GM19324 (cell line): ENCODE measurements around the gene RNF224.

Experiments used
- ATAC-seq: cut with Tn5 transposase; IDR thresholded peaks from one replicate; pipeline ENCODE4 v1.9.1; 2021; ENCODE audit warnings: mild to moderate bottlenecking, moderate library complexity; ENCODE audit not compliant: unreplicated experiment, low FRiP score

The RNF224 gene

GRCh38 chr9:137269231-137269772 lies 42.0 kb downstream of the RNF224 start:
- ATAC-seq = peak; percentile 54

- ATAC-seq = no peak
Observed at GRCh38 chr9:137270929-137271695, 43.8 kb downstream of the RNF224 start.

GRCh38 chr9:137271696-137272076 lies 44.4 kb downstream of the RNF224 start:
- no peak for ATAC-seq

GRCh38 chr9:137272241-137273094 lies 45.2 kb downstream of the RNF224 start:
- ATAC-seq = no peak

GRCh38 chr9:137273095-137273490 lies 45.8 kb downstream of the RNF224 start:
- no peak for ATAC-seq

- ATAC-seq = no peak
Observed at GRCh38 chr9:137273611-137274320, 46.5 kb downstream of the RNF224 start.

- no peak for ATAC-seq
Observed at GRCh38 chr9:137275203-137275587, 47.9 kb downstream of the RNF224 start.

- ATAC-seq = no peak
Observed at GRCh38 chr9:137275588-137276472, 48.5 kb downstream of the RNF224 start.

- no peak for ATAC-seq
Observed at GRCh38 chr9:137276473-137277328, 49.4 kb downstream of the RNF224 start.

GRCh38 chr9:137277329-137278041 lies 50.2 kb downstream of the RNF224 start, which contains the start of gene TOR4A:
Gene TOR4A, plus strand, starts transcription at chr9:137277726. Its CDS starts 964 bp downstream, at chr9:137278690.
- ATAC-seq = peak; percentile 76

- ATAC-seq = no peak
Observed at GRCh38 chr9:137278061-137278701, 50.9 kb downstream of the RNF224 start.
